CD14-positive monocyte (primary cell): ENCODE data around the gene DYRK1A. TPM values are rescaled to one million over a fixed set of nuclear protein-coding genes. Genes with fewer than 3 reads are reported as not detected.

ENCODE experiments used
- DNase-seq, 3 donors: peaks; one replicate each; pipeline ENCODE4 v3.0.0-alpha.2; 2011 to 2022
- H2AFZ ChIP-seq: 2 replicates; pipeline ENCODE4 v1.6.0; 2012; ENCODE audit warnings: mild to moderate bottlenecking, low read depth, low read length, inconsistent platforms; ENCODE audit not compliant: insufficient read depth, poor library complexity, severe bottlenecking
- H3K27ac ChIP-seq, 2 donors: 1 replicate in 1 of 2; 2 replicates in 1 of 2; pipeline ENCODE4 v1.5.1; 2012 to 2013; ENCODE audit warnings: low read length in 2 of 2, control low read depth in 1 of 2, inconsistent platforms in 1 of 2, low read depth in 1 of 2, mild to moderate bottlenecking in 1 of 2
- H3K27me3 ChIP-seq, 2 donors: one replicate each; pipeline versions ENCODE4 v1.6.0 to v1.6.1; 2011 to 2013; ENCODE audit warnings: low read length in 2 of 2; ENCODE audit not compliant: control insufficient read depth in 2 of 2, insufficient read depth in 2 of 2
- H3K36me3 ChIP-seq, 2 donors: replicated peaks in 1 of 2; 1 replicate in 1 of 2; 2 replicates in 1 of 2; pipeline versions ENCODE4 v1.5.1 to v1.6.1; 2012 to 2013; ENCODE audit warnings: low read length in 2 of 2, control low read depth in 1 of 2, inconsistent platforms in 1 of 2, mild to moderate bottlenecking in 1 of 2; ENCODE audit not compliant: insufficient read depth in 2 of 2, control insufficient read depth in 1 of 2
- H3K4me1 ChIP-seq, 2 donors: 1 replicate in 1 of 2; 2 replicates in 1 of 2; pipeline versions ENCODE4 v1.5.1 to v1.6.1; 2012 to 2013; ENCODE audit warnings: low read length in 2 of 2, control low read depth in 1 of 2, inconsistent platforms in 1 of 2, mild to moderate bottlenecking in 1 of 2, moderate library complexity in 1 of 2; ENCODE audit not compliant: insufficient read depth in 2 of 2, control insufficient read depth in 1 of 2
- H3K4me2 ChIP-seq: replicated peaks from 2 replicates; pipeline ENCODE3; 2012; ENCODE audit warnings: low read length, moderate library complexity, mild to moderate bottlenecking; ENCODE audit not compliant: poor library complexity, severe bottlenecking; ENCODE audit errors: extremely low read depth
- H3K4me3 ChIP-seq, 3 experiments: fragments of 200-600 bp in 1 of 3; sonication (generic) in 1 of 3; replicated peaks in 1 of 3; 1 replicate in 2 of 3; 2 replicates in 1 of 3; pipeline ENCODE4 v1.5.1; 2011 to 2013; ENCODE audit warnings: low read length in 3 of 3, mild to moderate bottlenecking in 3 of 3, control low read depth in 2 of 3, low read depth in 2 of 3, inconsistent platforms in 1 of 3, moderate library complexity in 1 of 3
- H3K79me2 ChIP-seq: 2 replicates; pipeline ENCODE4 v1.6.0; 2012; ENCODE audit warnings: mild to moderate bottlenecking, control low read depth, inconsistent platforms, low read length, moderate library complexity; ENCODE audit not compliant: insufficient read depth
- H3K9ac ChIP-seq: 2 replicates; pipeline ENCODE4 v1.6.0; 2017; ENCODE audit warnings: low read length, mild to moderate bottlenecking; ENCODE audit not compliant: insufficient read depth, poor library complexity, severe bottlenecking
- H3K9me3 ChIP-seq, 2 donors: replicated peaks in 1 of 2; 1 replicate in 1 of 2; 2 replicates in 1 of 2; pipeline versions ENCODE4 v1.5.1 to v1.6.1; 2012 to 2013; ENCODE audit warnings: low read length in 2 of 2, control low read depth in 1 of 2; ENCODE audit not compliant: control insufficient read depth in 1 of 2, insufficient read depth in 1 of 2
- H4K20me1 ChIP-seq: 2 replicates; pipeline ENCODE4 v1.6.0; 2012; ENCODE audit warnings: mild to moderate bottlenecking, low read length, control low read depth, moderate library complexity; ENCODE audit not compliant: insufficient read depth
- H3K27ac Mint-ChIP-seq, 7 donors: one replicate each; pipeline ENCODE4 v1.8.0; 2020; ENCODE audit warnings: mild to moderate bottlenecking in 7 of 7, mixed read lengths in 7 of 7, moderate library complexity in 6 of 7, inconsistent platforms in 2 of 7
- H3K27me3 Mint-ChIP-seq, 3 donors: one replicate each; pipeline ENCODE4 v1.8.0; 2021 to 2022; ENCODE audit warnings: low read depth in 3 of 3, mild to moderate bottlenecking in 3 of 3, mixed read lengths in 3 of 3, moderate library complexity in 3 of 3, inconsistent platforms in 1 of 3
- H3K36me3 Mint-ChIP-seq, 2 donors: one replicate each; pipeline ENCODE4 v1.8.0; 2020; ENCODE audit warnings: mixed read lengths in 2 of 2, inconsistent platforms in 1 of 2, mild to moderate bottlenecking in 1 of 2
- H3K4me1 Mint-ChIP-seq: one replicate; pipeline ENCODE4 v1.8.0; 2020; ENCODE audit warnings: mild to moderate bottlenecking, mixed read lengths
- H3K4me3 Mint-ChIP-seq, 2 donors: one replicate each; pipeline ENCODE4 v1.8.0; 2020; ENCODE audit warnings: mild to moderate bottlenecking in 2 of 2, mixed read lengths in 2 of 2, moderate library complexity in 1 of 2
- H3K9me3 Mint-ChIP-seq, 7 donors: one replicate each; pipeline ENCODE4 v1.8.0; 2020 to 2022; ENCODE audit warnings: mixed read lengths in 7 of 7, mild to moderate bottlenecking in 6 of 7, moderate library complexity in 6 of 7, inconsistent platforms in 2 of 7
- CTCF ChIP-seq: fragments of 200-600 bp; IDR thresholded peaks from one replicate; pipeline ENCODE4 v1.8.0; 2022; ENCODE audit warnings: antibody characterized with exemption, mild to moderate bottlenecking
- WGBS: methylation state at CpG from one replicate; pipeline ENCODE4 v1.1.5; 2013; ENCODE audit warnings: missing lambda C conversion rate; ENCODE audit not compliant: insufficient coverage; 5-methylcytosine and 5-hydroxymethylcytosine counted together
- intact Hi-C, 2 donors: fragments of 100-400 bp; cut with micrococcal nuclease; formaldehyde crosslinking; loops; one replicate each; pipeline versions ENCODE4 v1.15.0 to v1.15.1; 2023
- polyA plus RNA-seq, 3 donors: library from polyadenylated mRNA; depleted of rRNA in 1 of 3; unstranded in 2 of 3; stranded (reverse) in 1 of 3; fragments of 300-500 nt in 2 of 3; fragments of >200 nt in 1 of 3; fragmentation: Illumina TruSeq in 2 of 3; gene quantifications; 1 replicate in 2 of 3; 2 replicates in 1 of 3; pipeline ENCODE4 v1.2.3, GENCODE V29; 2012 to 2021

Gene DYRK1A
- polyA plus RNA-seq, 3 donors: 1.8 to 53.5 (median 2.4) TPM

DNA sequence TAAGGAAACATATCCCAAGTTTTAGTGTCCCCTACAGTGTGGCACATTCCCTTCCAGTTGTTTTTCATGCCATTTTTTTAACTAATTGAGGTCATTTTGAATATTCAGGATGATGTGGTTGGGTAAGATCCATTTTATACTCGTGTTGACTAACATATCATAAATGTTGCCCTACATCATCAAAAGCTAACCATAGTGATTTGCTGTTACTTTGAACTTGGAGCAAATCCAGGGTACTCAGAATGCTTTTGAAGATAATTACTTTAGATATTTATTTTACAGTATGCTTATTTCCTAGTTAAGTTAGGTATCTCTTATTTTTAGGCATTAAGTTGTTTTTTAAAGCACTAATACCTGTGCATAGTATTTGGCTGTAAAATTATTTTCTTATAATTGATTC is 57.8 kb downstream of the DYRK1A start:
- peaks cover 11% of the 10 kb centered on the region for H3K4me1 Mint-ChIP-seq
- peaks cover 39 to 53% of the 10 kb centered on the region in 2 donors for H3K36me3 Mint-ChIP-seq
- no peak overlapping the region for H3K4me3 Mint-ChIP-seq
- WGBS: no CpG with 5 or more reads among the region's 1 CpG
- H3K79me2 ChIP-seq: peaks cover 99% of the 10 kb centered on the region
- intact Hi-C loops: no loop called here
- H3K27ac ChIP-seq: no peak overlapping the region
- no peak overlapping the region for H2AFZ ChIP-seq
- no peak overlapping the region for H3K27ac Mint-ChIP-seq
- no peak for TF ChIP-seq CTCF
- H3K36me3 ChIP-seq: peaks cover 29 to 79% of the 10 kb centered on the region in 2 donors
- no peaks in the 10 kb centered on the region for H3K9me3 ChIP-seq
- H3K9me3 Mint-ChIP-seq: peaks cover 0 to 3% (median 0%) of the 10 kb centered on the region in 7 donors
- H4K20me1 ChIP-seq: peaks cover 95% of the 10 kb centered on the region
- H3K27me3 Mint-ChIP-seq: no peaks in the 10 kb centered on the region
- no peak overlapping the region for H3K9ac ChIP-seq
- peaks cover 0 to 4% of the 10 kb centered on the region in 2 donors for H3K4me1 ChIP-seq
- no peak for DNase-seq
- H3K27me3 ChIP-seq: no peaks in the 10 kb centered on the region
- H3K4me2 ChIP-seq: no peak overlapping the region
- H3K4me3 ChIP-seq: no peak overlapping the region

GRCh38 chr21:37425001-37425400 is 58.4 kb downstream of the DYRK1A start:
- Histone ChIP-seq H4K20me1 (peaks cover 95% of the 10 kb centered on the region), H3K36me3 (peaks cover 29 to 82% of the 10 kb centered on the region in 2 donors), H2AFZ (no peak overlapping the region), H3K79me2 (peaks cover 99% of the 10 kb centered on the region), H3K9me3 (no peaks in the 10 kb centered on the region), H3K9ac (no peak overlapping the region), H3K4me2 (no peak overlapping the region), H3K27me3 (no peaks in the 10 kb centered on the region), H3K4me3 (no peak overlapping the region), H3K4me1 (no peaks in the 10 kb centered on the region), H3K27ac (no peak overlapping the region)
- 100% methylated on average over 1 of the region's 3 CpGs for WGBS
- intact Hi-C loops: no loop called here
- Mint-ChIP-seq H3K27ac (peak overlapping the region in 1 of 7 donors; percentile 37), H3K36me3 (peaks cover 41 to 55% of the 10 kb centered on the region in 2 donors), H3K4me3 (no peak overlapping the region), H3K27me3 (no peaks in the 10 kb centered on the region), H3K4me1 (peaks cover 8% of the 10 kb centered on the region), H3K9me3 (peaks cover 0 to 3% (median 0%) of the 10 kb centered on the region in 7 donors)
- DNase-seq: no peak
- no peak for TF ChIP-seq CTCF
